CD4-positive, alpha-beta T cell treated with Interleukin-4 for 1 hour (primary cell): ENCODE results near the gene CACNA2D4.
"Not testable (repeated sequence)": the region's sequence is repeated elsewhere in the genome, so short reads cannot be mapped to it uniquely, and the experiment has no call there.

Source experiments
- DNase-seq, 2 donors: peaks; one replicate each; pipeline ENCODE4 v3.0.0-alpha.2; 2020 to 2022

Gene CACNA2D4

DNA sequence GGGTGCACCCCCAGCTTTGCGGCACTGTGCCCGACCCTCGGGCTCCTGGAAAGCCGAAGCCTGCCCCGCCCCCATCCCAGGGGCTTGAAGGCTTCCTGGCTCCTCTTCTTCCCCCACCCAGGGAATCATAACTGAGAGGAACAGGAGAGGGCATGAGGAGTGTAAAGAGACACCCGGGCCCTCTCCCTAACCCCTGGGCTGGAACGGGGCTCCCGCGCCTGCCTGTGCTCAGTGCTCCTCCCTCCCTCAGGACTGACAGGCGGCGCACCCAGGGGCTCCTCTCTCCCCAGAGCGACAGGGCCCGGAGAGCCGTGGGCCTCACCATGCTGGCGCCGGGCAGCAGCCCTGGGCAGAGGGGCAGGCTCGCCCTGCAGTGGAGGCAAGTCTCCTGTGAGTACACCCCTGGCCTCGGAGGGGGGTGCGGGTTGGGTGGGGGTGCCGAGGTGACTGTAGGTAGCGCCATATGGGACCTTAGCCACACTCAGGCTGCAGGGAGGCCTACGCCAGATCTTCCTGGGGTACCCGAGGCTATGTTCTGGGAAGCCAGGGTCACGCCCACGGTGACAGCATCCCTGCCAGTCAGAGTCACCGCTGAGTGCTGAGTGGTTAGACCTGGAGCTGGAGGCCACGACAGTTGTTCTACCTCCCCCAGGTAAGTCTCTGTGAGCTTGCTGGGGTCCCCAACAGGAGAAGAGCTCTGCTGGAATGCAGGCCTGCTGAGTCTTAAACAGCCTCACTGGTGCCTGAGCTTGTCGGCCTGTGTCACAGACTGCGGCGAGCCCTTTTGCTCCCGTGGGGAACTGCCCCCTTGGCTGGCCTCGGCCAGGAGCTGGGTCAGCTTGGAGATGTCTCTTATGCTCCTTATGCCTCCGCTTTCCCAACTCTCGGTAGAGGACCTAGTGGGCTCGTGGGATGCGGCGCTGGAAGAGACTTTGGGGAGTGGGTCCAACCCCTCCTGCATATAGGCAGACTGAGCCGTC is 90.3 kb downstream of the CACNA2D4 start:
- DNase-seq = no peak

DNA sequence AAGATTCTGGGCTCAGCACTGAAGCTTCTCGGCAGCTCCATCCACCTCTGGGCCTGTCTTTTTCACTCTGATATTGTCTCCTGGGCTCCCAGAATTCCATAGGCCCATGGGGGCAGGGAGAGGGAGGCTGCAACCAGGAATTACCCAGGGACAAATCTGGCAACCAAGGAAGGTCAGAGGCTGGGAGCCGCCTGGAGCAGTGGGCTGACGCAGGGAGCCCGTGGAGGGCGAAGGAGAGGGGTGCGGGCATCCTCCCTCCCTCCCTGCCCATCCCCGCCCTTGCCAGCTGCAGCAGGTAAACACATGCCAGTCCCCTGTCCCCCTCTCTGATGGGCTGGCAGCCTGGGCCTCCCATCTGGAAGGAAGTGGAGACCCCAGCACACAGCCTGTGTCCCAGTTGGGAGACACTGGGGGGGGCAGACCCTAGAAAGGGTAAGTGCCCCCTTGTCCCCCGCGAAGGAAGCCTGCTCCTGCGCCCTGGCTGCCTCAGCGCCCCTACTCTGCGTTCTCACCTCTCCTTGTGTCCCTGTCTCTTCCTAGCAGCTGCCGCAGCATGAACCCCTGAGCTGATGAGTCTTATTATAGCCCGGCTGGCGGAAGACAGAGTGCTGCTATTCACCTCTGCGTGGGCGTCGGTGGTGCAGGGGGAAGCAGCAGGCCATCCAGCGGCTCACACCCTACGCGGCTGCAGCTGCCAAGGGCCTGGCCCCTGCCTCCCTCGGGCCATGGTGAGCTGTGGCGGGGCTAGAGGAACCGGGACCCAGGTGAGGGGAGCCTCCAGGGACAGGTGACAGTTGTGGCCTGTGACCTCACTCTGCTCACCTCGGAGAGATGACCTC is 91.4 kb downstream of the CACNA2D4 start:
- DNase-seq = no peak

DNA sequence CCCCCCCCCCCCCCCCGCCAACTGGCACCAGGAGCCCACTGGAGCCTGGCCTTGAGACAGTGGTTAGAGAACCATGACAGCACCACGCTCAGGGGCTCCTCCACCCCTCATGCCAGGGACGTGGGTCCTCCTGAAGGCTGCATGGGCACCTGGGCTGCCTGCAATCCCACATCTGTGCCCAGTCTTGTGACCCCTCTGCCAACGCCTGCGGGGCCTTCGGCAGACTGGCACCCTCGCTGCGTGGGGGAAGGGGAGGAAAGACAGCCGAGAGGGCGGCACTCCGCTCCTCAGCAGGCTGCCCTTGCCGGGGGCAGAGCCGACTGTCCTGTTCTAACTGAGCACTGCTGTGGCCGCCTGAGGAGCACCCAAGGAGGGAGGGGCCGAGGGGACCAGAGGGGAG is 92.1 kb downstream of the CACNA2D4 start:
- no peak for DNase-seq

DNA sequence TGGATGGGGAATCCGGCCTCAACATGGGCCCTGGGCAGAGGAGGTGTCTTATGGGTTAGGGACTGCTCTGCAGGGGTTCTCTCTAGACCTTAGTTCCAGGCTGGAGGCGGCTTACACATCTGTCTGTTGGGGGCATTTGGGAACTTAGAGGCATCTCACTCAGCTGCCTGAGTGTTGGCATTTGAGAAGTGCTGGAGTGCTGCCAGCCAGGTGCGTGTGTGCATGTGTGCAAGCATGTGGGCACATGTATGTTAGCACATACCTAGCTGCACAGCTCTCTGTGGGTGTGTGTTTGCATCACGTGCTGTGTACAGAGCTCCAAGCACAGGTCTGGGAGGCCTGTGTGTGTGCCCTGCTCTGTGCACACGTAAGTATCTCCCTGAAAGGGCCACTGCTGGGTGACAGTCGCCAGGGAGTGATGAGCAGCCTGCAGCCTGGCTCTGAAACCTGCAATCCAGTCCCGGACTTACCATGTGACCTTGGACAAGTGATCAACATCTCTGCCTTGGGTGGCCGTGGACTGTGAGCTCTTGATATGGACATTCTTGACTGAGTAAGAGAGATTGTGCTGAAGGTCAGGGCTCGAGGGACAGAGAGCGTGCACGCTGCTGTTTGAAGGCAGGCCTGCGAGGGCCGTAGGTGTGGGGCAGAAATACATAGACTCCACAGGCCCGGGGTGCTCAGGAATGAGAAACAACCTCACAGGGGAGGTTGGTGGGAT is 92.9 kb downstream of the CACNA2D4 start:
- no peak for DNase-seq

DNA sequence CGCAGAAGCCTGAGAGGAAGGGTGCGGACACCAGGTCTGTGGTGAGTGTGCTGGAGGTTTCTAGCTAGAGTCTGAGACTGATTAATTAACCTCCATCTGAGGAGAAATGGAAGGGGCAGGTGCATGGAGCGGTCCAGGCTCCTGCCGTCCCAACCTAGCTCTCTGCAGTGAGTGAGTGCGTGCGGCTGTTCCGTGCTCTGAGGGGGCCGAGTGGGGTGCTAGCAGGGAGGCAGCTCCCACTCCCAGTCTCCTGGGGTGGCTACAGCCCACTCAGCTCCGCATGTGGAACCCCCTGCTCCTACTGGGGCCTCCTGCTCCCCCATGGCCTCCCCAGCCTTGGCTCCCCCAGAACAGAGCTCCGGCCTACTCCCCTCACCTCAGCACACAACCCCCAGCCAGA is 95.2 kb downstream of the CACNA2D4 start:
- DNase-seq = no peak

DNA sequence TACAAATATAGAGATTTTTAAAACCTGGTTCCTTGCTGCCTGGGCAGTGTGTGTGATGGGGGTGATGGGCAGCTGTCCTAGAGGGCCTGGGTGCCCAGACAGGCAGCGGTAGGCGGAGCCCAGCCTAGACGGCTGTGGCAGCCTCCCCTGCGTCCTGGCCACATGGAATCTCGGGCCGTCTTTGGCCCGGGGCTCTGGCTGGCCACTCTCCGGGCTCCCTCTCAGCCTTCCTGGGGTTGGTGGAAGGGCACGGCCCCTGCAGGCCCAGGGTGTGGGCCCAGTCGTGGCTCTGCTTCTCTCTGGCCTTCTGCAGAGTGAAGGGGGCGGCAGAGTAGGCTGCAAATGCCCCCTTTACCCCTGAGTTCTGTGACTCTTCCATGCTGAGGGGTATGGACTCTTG is 95.8 kb downstream of the CACNA2D4 start:
- DNase-seq = no peak

DNA sequence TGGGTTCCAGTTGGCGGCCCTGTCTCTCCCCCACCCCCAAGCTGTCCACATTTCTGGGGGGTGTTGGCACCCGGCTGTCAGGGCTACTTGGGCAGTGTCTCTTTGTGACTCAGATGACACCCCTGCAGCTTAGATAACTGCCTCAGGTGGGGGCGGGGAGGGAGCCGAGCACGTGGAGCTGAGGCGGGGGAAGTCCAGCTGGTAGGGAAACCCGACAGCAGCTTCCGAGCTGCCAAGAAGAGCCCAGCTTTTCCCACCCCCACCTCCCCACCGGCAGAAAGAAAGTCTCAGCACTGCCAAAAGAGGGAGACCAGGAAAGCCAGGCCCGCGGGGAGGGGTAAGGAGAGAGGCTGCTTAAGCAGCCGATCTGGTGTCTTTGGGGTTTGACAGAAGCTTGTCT is 96.6 kb downstream of the CACNA2D4 start:
- DNase-seq = no peak

DNA sequence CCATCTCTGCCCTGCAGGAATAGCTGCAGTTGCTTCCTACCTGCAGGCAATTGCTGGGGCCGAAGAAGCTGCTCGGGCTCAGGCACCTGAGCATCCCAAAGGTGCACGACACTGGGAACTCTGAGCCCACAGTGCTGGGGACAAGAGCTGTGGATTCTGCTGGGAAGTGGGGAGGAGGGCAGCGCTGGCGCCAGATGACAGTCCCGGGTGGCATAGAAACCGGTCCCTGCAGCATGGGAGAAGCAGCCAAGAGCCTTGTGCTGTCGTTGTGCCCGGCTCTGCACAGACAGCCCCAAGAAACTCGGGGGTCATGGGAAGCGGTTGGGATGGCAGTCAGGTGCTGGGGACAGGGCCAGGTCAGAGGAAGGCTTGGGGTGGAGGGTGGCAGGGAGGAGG is 97.6 kb downstream of the CACNA2D4 start:
- DNase-seq = no peak

DNA sequence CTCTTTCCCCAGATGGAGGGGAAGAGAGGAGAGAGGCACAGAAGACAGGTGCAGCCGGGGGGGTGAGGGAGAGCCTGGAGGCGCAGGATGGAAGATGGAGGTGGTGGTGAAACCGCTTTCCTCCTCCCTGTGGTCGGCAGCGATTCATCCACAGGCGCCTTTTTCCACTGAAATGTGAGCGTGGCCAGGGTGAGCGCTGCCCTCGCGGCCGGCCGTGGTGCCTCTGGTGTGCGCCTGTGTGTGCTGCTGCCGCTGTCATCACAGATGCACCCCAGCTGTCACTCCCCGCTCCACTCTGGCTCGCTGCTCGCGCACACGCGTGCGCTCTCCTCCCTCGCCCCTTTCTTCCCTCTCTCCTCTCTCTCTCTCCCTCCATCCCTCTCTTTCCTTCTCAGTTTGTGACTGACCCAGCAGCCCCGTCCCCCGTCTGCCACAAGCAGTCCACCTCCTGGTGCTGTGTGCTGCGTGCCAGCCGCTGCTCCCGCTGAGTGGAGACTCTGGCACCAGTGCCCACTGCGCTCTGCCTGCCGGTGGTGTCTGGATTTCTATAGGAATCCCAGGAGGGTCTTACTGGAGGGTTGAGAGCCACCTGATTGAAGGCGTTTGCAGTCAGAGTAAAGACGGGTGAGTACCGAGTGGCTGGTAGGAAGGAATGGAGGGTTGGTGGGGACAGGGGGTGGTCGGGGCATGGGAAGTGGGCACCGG is 98.1 kb downstream of the CACNA2D4 start, which contains the start of gene LRTM2:
LRTM2 (plus strand) TSS at position 375 of the 705 bp plus-strand sequence. CDS start 7,584 bp downstream, outside the sequence.
- no peak for DNase-seq

DNA sequence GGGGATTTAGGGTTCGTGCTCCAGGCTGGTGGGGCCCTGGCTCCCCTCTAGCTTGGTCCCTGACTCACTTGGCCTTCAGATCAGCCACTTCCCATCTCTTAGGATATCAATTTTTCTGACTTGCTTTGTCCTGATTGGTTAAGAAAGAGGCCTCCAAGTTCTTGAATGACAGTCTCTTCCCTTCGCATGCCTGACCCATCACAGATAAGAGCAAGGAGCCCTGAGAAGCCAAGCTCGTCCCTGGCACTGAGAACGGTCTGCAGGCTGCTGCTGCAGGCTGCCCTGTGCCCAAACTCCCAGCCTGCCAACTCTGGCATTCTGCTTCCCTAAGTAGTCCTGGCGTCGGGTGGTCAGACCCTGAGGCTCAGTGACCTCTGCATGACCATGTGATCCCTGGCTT is 98.9 kb downstream of the CACNA2D4 start:
- no peak for DNase-seq

DNA sequence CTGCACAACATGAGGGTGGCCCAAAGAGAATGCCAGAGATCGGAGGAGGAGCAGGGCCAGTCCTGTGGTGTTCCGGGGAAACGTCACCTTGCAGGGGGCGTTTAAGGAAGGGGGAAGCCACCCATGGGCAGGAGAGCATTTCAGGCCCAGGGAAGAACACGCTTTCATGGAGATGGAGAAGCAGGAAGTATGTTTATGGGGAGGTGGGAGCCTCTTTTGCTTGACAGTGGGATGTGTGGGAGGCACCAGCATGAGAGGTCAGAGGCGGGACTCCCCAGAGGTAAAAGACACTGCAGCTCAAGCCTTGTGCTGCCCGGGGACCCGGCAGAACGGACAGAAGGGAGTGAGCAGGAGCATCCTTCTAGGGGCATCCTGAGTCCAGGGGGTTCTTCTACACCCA is 99.4 kb downstream of the CACNA2D4 start:
- no peak for DNase-seq

DNA sequence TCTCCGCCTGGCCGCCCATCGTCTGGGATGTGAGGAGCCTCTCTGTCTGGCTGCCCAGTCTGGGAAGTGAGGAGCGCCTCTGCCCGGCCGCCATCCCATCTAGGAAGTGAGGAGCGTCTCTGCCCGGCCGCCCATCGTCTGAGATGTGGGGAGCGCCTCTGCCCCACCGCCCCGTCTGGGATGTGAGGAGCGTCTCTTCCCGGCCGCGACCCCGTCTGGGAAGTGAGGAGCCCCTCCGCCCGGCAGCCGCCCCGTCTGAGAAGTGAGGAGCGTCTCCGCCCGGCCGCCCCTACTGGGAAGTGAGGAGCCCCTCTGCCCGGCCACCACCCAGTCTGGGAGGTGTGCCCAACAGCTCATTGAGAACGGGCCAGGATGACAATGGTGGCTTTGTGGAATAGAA is 100.5 kb downstream of the CACNA2D4 start:
- not testable (repeated sequence) for DNase-seq

DNA sequence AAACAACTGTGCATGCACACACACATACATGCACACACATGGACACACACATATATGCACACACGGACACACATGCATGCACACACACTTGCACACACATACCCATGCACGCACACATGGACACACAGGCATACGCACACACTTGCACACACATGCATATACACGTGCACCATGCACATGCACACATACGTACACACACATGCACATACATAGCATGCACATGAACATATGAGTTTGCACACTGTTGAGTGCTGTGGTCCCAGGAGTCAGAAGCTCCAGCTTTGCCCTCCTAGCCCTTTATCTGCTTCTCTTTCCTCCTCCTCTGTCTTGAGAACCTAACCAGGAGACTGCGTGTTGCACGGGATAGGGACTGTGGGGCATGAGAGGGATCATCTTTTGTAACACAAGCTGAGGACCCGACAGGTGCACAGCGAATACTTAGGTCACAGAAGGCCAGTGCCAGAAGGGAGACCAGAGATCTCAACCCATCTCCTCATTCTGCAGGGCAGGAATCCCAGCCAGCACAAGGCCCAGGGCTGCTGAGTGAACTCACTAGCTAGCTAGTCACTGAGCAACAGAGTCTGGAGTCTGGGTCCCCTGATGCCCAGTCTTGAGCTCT is 101.6 kb downstream of the CACNA2D4 start:
- no peak for DNase-seq

DNA sequence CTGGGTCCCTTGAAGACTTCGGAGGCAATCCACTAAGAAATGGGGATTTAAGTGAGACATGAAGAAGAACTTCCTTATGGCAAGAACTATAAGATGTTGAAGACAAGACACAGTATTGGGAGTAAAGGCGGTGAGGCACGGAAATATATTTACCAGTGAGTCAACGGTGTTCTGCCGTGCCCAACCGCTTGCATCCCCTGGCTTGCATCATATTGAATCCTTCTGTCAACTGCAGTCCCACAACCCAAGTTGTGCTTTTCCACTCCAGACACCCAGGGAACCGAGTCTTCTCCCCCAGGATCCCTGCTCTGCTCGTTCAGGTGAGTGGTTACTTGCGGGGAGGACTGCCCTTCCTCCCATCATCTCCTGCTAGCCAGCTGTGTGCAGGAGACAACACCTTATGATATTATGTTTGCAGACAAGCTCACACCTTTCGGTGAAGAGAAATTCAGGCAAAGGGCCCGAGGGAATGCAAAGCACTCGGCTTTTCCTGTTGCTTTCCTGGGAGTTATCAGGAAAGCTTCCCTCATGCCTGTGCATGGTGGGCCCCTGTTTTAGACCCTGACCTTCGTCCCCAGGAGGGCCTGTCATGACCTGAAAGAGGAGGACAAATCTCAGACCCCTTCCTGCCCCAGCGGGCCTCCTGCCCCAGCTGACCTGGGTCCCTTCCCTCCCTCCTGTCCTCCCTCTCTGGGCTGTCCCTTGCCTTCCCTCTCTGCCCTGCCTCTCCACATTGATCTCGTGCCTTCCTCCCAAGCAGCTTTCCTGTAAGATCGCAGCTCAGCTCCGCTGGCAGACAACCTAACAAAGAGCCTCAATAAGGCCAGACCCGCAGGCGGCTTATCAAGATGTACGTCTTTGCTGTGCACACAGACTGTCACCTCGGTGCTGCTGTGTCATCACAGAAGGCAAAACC is 102.4 kb downstream of the CACNA2D4 start:
- no peak for DNase-seq

DNA sequence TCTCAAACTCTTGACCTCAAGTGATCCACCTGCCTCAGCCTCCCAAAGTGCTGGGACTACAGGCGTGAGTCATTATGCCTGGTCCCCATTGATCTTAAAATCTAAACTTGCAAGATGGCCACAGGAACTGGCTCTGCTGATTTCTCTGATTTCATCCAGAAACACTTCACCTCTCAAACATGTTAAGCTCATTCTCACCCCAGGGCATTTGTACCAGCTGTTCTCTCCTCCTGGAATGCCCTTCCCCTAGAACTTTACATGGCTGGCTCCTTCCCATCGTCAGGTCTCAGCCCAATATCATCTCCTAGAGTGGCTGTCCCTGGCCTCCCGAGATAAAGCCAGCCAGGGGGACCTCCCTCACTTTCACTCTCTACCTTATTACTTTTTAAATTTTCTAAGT is 103.3 kb downstream of the CACNA2D4 start:
- no peak for DNase-seq

DNA sequence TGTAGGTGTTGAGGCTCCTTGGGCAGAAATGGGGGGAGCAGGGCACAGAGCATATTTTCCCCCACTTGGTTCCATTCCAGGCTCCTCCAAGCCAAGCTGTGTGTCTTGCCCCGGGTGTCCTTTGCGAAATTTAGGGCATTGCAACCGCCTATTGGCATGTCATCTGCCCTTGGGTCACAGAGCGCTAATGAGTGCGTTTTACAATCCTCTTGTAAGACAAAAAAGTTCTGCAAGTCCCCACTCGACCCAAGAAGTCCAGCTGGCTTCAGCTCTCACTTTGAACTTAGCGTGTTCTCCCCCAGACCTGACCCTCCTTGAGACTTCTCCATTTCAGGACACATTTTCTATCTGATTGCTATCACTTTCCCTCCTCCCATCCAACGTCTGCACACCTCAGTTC is 104.2 kb downstream of the CACNA2D4 start:
- DNase-seq = no peak

DNA sequence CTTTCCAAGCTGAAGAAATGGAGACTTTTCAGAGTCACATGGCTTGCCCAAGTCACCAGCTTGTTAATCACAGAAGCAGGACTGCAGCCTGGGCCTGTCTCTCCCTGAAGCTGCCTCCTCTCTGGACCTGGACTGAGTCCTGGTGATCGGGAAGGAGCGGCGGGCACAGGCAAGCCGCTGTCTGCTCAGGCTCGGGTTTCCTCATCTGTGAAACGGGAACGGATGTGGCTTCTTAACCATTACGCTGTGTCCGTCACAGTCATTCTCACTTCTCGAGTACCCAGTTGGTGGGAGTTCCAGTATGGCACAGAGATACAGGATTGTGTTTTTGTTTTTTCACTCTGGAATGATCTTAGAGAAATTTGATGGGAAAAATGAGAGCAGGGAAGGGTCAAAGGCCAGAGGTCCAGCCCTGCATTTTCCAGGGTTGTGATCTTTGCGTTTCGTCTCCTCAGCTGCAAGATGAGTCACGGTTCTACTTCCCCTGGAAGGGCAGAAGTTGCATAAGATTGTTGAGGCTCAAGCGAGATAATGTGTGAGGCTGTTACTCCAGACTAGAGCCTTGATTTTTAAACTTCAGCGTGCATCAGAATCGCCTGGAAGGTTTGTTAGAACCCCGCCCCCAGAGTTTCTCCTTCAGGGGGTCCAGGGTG is 105.7 kb downstream of the CACNA2D4 start:
- peak; percentile 8 to 53 for DNase-seq

DNA sequence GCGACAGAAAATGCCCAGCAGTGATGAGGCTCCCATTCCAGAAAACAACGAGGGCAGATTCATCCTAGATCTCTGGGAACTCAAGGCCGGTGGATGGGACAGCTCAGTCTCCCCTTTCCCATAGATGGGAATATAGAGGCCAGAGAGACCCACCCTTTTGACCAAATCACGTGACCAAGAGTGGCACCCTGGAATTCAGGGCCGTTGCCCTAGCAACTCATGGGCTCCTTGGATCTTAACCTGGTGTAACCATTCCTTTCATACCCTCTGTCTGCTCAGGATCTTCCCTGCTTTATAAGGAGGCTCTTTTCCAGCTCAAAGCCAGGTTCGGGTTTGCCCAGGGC is 106.5 kb downstream of the CACNA2D4 start:
- no peak for DNase-seq

DNA sequence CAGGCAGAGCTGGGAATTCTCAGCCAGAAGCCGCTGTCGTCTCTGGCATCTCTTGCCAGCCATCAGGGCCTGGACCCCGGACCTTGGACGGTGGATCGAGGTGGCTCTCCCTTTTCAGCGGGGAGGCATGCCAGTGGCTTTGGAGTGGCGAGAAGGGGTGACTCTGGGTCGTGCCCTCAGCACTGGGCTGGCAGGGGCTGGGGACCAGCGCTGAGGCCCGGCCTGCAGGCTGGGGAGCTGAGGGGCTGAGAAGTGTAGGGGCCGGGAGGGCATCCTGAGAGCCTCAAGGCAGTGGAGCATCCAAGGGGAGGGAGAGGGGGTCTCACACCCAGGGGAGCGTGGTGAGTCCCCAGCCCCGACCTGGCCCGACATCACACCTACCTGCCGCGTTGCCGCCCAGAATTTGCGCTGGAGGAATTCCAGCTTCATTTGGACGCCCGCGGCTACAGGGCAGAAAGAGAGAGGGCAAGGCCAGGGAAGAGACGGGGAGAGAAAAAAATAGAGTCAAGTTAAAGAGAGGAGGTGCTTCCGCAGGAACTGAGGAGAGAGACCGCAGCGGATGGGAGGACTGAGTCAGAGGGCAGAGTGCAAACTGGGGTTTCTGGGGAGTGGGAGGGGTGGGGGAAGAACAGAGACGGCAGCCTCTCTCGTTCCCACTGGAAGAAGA is 107.0 kb downstream of the CACNA2D4 start:
- DNase-seq = peak; percentile 25 to 44

DNA sequence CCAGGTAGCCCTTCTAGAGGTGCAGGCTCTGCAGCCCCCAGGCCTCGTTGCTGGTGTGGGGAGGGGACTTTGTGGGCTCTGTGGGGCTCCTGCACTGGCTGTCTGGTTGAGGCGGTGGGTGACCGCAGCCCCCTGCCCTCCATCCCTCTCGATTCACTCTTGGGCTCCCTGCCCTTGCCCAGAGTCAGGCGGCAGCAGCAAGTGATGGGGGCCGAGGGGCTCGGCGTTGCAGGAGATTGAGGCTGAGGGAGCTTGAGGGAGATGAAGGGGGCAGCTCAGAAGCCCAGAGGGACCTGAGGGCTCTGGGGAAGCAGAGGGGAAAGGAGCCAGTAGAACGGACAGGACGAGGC is 107.5 kb downstream of the CACNA2D4 start:
- no peak for DNase-seq
